ENCODE results near the gene SRM.
"Not testable (repeated sequence)": the region's sequence is repeated elsewhere in the genome, so short reads cannot be mapped to it uniquely, and the experiment has no call there.

The SRM gene

GRCh38 chr1:11042065-11042464 is 17.8 kb downstream of the SRM start:
- no peak overlapping the region for H3K4me3 ChIP-seq (ENCODE audit: low read depth, low read length, poor library complexity, severe bottlenecking)
- H3K27me3 ChIP-seq (ENCODE audit: insufficient read depth, low read length) = no peaks in the 10 kb centered on the region
- no peaks in the 10 kb centered on the region for H3K4me1 ChIP-seq (ENCODE audit: insufficient read depth, low read length, severe bottlenecking)
- no peaks in the 10 kb centered on the region for H4K20me1 ChIP-seq (ENCODE audit: insufficient read depth, low read length)
- no peaks in the 10 kb centered on the region for H3K9me3 ChIP-seq (ENCODE audit: low read length)
- no peak overlapping the region for H3K4me2 ChIP-seq (ENCODE audit: low read length)
- H2AFZ ChIP-seq (ENCODE audit: low read length) = no peak overlapping the region
- H3K79me2 ChIP-seq (ENCODE audit: insufficient read depth, low read length) = no peaks in the 10 kb centered on the region
- no peaks in the 10 kb centered on the region for H3K9me2 ChIP-seq (ENCODE audit: low read depth, low read length)
- H3K36me3 ChIP-seq (ENCODE audit: insufficient read depth, low read length) = no peaks in the 10 kb centered on the region
- TF ChIP-seq EZH2 (IDR thresholded peaks at IDR 0.05; ENCODE audit: borderline replicate concordance, low read length) (no peak), CTCF (IDR thresholded peaks at IDR 0.05; ENCODE audit: low read length) (no peak)
- no peak overlapping the region for H3K9ac ChIP-seq (ENCODE audit: low read length)
- no peak overlapping the region for H3K27ac ChIP-seq (ENCODE audit: low read depth, low read length, poor library complexity, severe bottlenecking)
- no peaks in the 10 kb centered on the region for H3F3A ChIP-seq (ENCODE audit: insufficient read depth, low read length)

- no peak overlapping the region for H3K4me3 ChIP-seq (ENCODE audit: low read depth, low read length, poor library complexity, severe bottlenecking)
- no peaks in the 10 kb centered on the region for H3K79me2 ChIP-seq (ENCODE audit: insufficient read depth, low read length)
- H3F3A ChIP-seq (ENCODE audit: insufficient read depth, low read length) = no peaks in the 10 kb centered on the region
- no peaks in the 10 kb centered on the region for H3K4me1 ChIP-seq (ENCODE audit: insufficient read depth, low read length, severe bottlenecking)
- no peak overlapping the region for H3K9ac ChIP-seq (ENCODE audit: low read length)
- H3K27ac ChIP-seq (ENCODE audit: low read depth, low read length, poor library complexity, severe bottlenecking) = no peak overlapping the region
- no peaks in the 10 kb centered on the region for H3K27me3 ChIP-seq (ENCODE audit: insufficient read depth, low read length)
- H3K9me3 ChIP-seq (ENCODE audit: low read length) = no peaks in the 10 kb centered on the region
- no peaks in the 10 kb centered on the region for H3K36me3 ChIP-seq (ENCODE audit: insufficient read depth, low read length)
- H4K20me1 ChIP-seq (ENCODE audit: insufficient read depth, low read length) = no peaks in the 10 kb centered on the region
- TF ChIP-seq EZH2 (IDR thresholded peaks at IDR 0.05; ENCODE audit: borderline replicate concordance, low read length) (no peak), CTCF (IDR thresholded peaks at IDR 0.05; ENCODE audit: low read length) (no peak)
- no peaks in the 10 kb centered on the region for H3K9me2 ChIP-seq (ENCODE audit: low read depth, low read length)
- no peak overlapping the region for H2AFZ ChIP-seq (ENCODE audit: low read length)
- H3K4me2 ChIP-seq (ENCODE audit: low read length) = no peak overlapping the region
Observed at GRCh38 chr1:11041048-11041447, 18.8 kb downstream of the SRM start.

GRCh38 chr1:11040105-11040429 is 19.8 kb downstream of the SRM start:
- H3K79me2 ChIP-seq (ENCODE audit: insufficient read depth, low read length); H3K9me2 ChIP-seq (ENCODE audit: low read depth, low read length); H3K27me3 ChIP-seq (ENCODE audit: insufficient read depth, low read length); H3K9ac ChIP-seq (ENCODE audit: low read length); H3K4me1 ChIP-seq (ENCODE audit: insufficient read depth, low read length, severe bottlenecking); H2AFZ ChIP-seq (ENCODE audit: low read length); H3K27ac ChIP-seq (ENCODE audit: low read depth, low read length, poor library complexity, severe bottlenecking); H3K9me3 ChIP-seq (ENCODE audit: low read length); H3K4me2 ChIP-seq (ENCODE audit: low read length); H3K4me3 ChIP-seq (ENCODE audit: low read depth, low read length, poor library complexity, severe bottlenecking); H3K36me3 ChIP-seq (ENCODE audit: insufficient read depth, low read length); H4K20me1 ChIP-seq (ENCODE audit: insufficient read depth, low read length); H3F3A ChIP-seq (ENCODE audit: insufficient read depth, low read length): not testable (repeated sequence)

GRCh38 chr1:11039351-11040104 is 20.3 kb downstream of the SRM start:
- Histone ChIP-seq H3K27ac (ENCODE audit: low read depth, low read length, poor library complexity, severe bottlenecking) (no peak overlapping the region), H3K27me3 (ENCODE audit: insufficient read depth, low read length) (no peaks in the 10 kb centered on the region), H3K4me2 (ENCODE audit: low read length) (no peak overlapping the region), H3K4me1 (ENCODE audit: insufficient read depth, low read length, severe bottlenecking) (no peaks in the 10 kb centered on the region), H3K9me3 (ENCODE audit: low read length) (no peaks in the 10 kb centered on the region), H3K4me3 (ENCODE audit: low read depth, low read length, poor library complexity, severe bottlenecking) (no peak overlapping the region), H3K9me2 (ENCODE audit: low read depth, low read length) (no peaks in the 10 kb centered on the region), H4K20me1 (ENCODE audit: insufficient read depth, low read length) (no peaks in the 10 kb centered on the region), H3F3A (ENCODE audit: insufficient read depth, low read length) (no peaks in the 10 kb centered on the region), H3K36me3 (ENCODE audit: insufficient read depth, low read length) (no peaks in the 10 kb centered on the region), H3K79me2 (ENCODE audit: insufficient read depth, low read length) (no peaks in the 10 kb centered on the region), H3K9ac (ENCODE audit: low read length) (no peak overlapping the region), H2AFZ (ENCODE audit: low read length) (no peak overlapping the region)
- TF ChIP-seq EZH2 (IDR thresholded peaks at IDR 0.05; ENCODE audit: borderline replicate concordance, low read length) (no peak), CTCF (IDR thresholded peaks at IDR 0.05; ENCODE audit: low read length) (no peak)
